HEK293 (cell line): ENCODE data around the gene REEP6.

ENCODE experiments used
- BCL11A ChIP-seq: fragments of 450-650 bp; formaldehyde crosslinking; IDR thresholded peaks from 2 replicates; pipeline ENCODE4 v1.5.1; 2016; ENCODE audit warnings: low read depth, missing biosample characterization, missing genetic modification characterization
- HIC1 ChIP-seq: fragments of 450-650 bp; formaldehyde crosslinking; IDR thresholded peaks from 2 replicates; pipeline ENCODE4 v1.5.1; 2016; ENCODE audit warnings: missing biosample characterization, missing genetic modification characterization
- IKZF3 ChIP-seq: fragments of 450-650 bp; IDR thresholded peaks from 2 replicates; pipeline ENCODE4 v1.5.0; 2018; ENCODE audit warnings: missing biosample characterization, mild to moderate bottlenecking, missing genetic modification characterization, moderate library complexity
- KLF10 ChIP-seq: fragments of 450-650 bp; IDR thresholded peaks from 2 replicates; pipeline ENCODE4 v1.5.1; 2018; ENCODE audit warnings: missing biosample characterization, mild to moderate bottlenecking, missing genetic modification characterization
- KLF7 ChIP-seq: fragments of 450-650 bp; formaldehyde crosslinking; IDR thresholded peaks from 2 replicates; pipeline ENCODE4 v1.5.1; 2016; ENCODE audit warnings: missing biosample characterization, missing genetic modification characterization, borderline replicate concordance
- MYNN ChIP-seq: fragments of 450-650 bp; formaldehyde crosslinking; IDR thresholded peaks from 2 replicates; pipeline ENCODE4 v1.5.1; 2016; ENCODE audit warnings: missing biosample characterization, missing genetic modification characterization, borderline replicate concordance
- PATZ1 ChIP-seq: fragments of 450-650 bp; formaldehyde crosslinking; IDR thresholded peaks from 2 replicates; pipeline ENCODE4 v1.5.1; 2016; ENCODE audit warnings: missing biosample characterization, missing genetic modification characterization
- PRDM1 ChIP-seq: fragments of 450-650 bp; formaldehyde crosslinking; IDR thresholded peaks from 2 replicates; pipeline ENCODE4; 2016; ENCODE audit warnings: missing biosample characterization, missing genetic modification characterization
- PRDM4 ChIP-seq: fragments of 450-650 bp; formaldehyde crosslinking; IDR thresholded peaks from 2 replicates; pipeline ENCODE4 v1.5.1; 2017; ENCODE audit warnings: missing biosample characterization, missing genetic modification characterization
- ZBTB1 ChIP-seq: fragments of 450-650 bp; formaldehyde crosslinking; IDR thresholded peaks from 2 replicates; pipeline ENCODE4 v1.5.1; 2016; ENCODE audit warnings: missing biosample characterization, missing genetic modification characterization
- ZBTB20 ChIP-seq: fragments of 450-650 bp; formaldehyde crosslinking; IDR thresholded peaks from 2 replicates; pipeline ENCODE4 v1.5.1; 2016; ENCODE audit warnings: missing biosample characterization, missing genetic modification characterization
- ZFHX2 ChIP-seq: fragments of 450-650 bp; formaldehyde crosslinking; conservative IDR thresholded peaks from 2 replicates; pipeline ENCODE4 v1.5.1; 2016; ENCODE audit warnings: missing biosample characterization, missing genetic modification characterization
- ZFP69B ChIP-seq: fragments of 450-650 bp; formaldehyde crosslinking; IDR thresholded peaks from 2 replicates; pipeline ENCODE4 v1.5.1; 2016; ENCODE audit warnings: missing biosample characterization, missing genetic modification characterization
- ZNF114 ChIP-seq: fragments of 450-650 bp; formaldehyde crosslinking; IDR thresholded peaks from 2 replicates; pipeline ENCODE4 v1.5.0; 2017; ENCODE audit warnings: missing biosample characterization, missing genetic modification characterization
- ZNF155 ChIP-seq: fragments of 450-650 bp; formaldehyde crosslinking; IDR thresholded peaks from 2 replicates; pipeline ENCODE4 v1.5.1; 2016; ENCODE audit warnings: missing biosample characterization, missing genetic modification characterization
- ZNF37A ChIP-seq: fragments of 450-650 bp; IDR thresholded peaks from 2 replicates; pipeline ENCODE4 v1.5.1; 2018; ENCODE audit warnings: missing biosample characterization, missing genetic modification characterization
- ZNF423 ChIP-seq: fragments of 450-650 bp; formaldehyde crosslinking; IDR thresholded peaks from 2 replicates; pipeline ENCODE4 v1.5.1; 2016; ENCODE audit warnings: missing biosample characterization, missing genetic modification characterization
- ZNF501 ChIP-seq: fragments of 450-650 bp; formaldehyde crosslinking; IDR thresholded peaks from 2 replicates; pipeline ENCODE4 v1.5.1; 2016; ENCODE audit warnings: missing biosample characterization, missing genetic modification characterization
- ZNF510 ChIP-seq: fragments of 450-650 bp; formaldehyde crosslinking; IDR thresholded peaks from 2 replicates; pipeline ENCODE4 v1.5.1; 2018; ENCODE audit warnings: mild to moderate bottlenecking, missing genetic modification characterization, missing biosample characterization; ENCODE audit not compliant: insufficient replicate concordance
- ZNF596 ChIP-seq: fragments of 450-650 bp; IDR thresholded peaks from 2 replicates; pipeline ENCODE4 v1.5.0; 2018; ENCODE audit warnings: missing biosample characterization, mild to moderate bottlenecking, missing genetic modification characterization, moderate library complexity
- ZNF677 ChIP-seq: fragments of 450-650 bp; IDR thresholded peaks from 2 replicates; pipeline ENCODE4 v1.5.0; 2018; ENCODE audit warnings: missing biosample characterization, mild to moderate bottlenecking, missing genetic modification characterization, moderate library complexity
- ZNF747 ChIP-seq: fragments of 450-650 bp; formaldehyde crosslinking; IDR thresholded peaks from 2 replicates; pipeline ENCODE4 v1.5.1; 2016; ENCODE audit warnings: missing biosample characterization, missing genetic modification characterization
- ZNF76 ChIP-seq: fragments of 450-650 bp; formaldehyde crosslinking; IDR thresholded peaks from 2 replicates; pipeline ENCODE4; 2016; ENCODE audit warnings: low read depth, missing biosample characterization, missing genetic modification characterization, borderline replicate concordance
- ZNF830 ChIP-seq: fragments of 450-650 bp; IDR thresholded peaks from 2 replicates; pipeline ENCODE4 v1.5.0; 2018; ENCODE audit warnings: missing biosample characterization, missing genetic modification characterization, low read depth, mild to moderate bottlenecking, moderate library complexity
- ZSCAN23 ChIP-seq: fragments of 450-650 bp; formaldehyde crosslinking; IDR thresholded peaks from 2 replicates; pipeline ENCODE4 v1.5.1; 2016; ENCODE audit warnings: missing biosample characterization, missing genetic modification characterization
- TF ChIP-seq, protein P1 (sequence below): fragments of 450-650 bp; formaldehyde crosslinking; IDR thresholded peaks from 2 replicates; pipeline ENCODE4 v1.5.1; 2016; ENCODE audit warnings: missing biosample characterization, missing genetic modification characterization, borderline replicate concordance

Gene REEP6

DNA sequence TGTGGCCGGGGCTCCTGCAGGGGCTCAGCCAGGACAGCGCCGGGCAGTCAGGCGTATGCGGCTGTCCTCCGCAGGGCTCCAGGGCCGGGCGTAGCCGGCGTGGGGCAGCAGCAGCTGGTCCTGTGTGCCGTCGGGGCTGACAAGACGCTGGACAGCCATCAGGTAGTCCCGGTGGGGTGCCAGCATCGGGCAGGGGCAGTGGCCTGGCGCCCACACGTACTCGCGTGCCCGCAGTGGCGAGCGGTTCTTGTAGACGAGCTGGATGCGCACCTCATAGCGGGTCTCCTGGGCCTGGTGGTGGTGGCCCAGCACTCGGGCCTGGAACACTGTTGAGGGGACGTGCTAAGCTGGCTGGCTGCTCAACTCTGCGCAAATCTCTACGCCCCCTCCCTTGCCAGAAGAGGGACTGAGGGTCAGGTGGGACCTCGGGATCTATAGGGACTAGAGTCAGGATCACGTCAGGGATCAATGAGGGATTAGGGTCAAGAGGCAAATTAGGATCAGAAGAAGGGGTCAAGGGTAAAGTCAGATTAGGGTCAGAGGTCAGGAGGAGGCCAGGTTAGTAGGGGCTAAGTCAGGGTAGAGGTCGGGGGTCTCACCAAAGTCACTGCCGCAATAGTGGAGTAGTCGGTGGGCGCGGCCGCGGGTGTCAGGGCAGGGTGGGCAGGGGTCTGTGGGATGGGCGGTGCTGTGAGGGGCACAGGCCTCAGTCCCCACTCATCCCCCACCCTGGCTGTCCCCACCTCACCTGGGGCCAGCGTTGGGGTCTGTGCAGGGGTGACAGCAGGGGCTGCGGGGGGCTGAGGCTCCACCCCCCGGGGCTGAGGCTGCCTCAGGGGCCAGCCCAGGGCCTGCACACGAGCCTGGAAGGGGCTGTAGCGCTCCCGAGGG lies 15.3 kb downstream of the REEP6 start (continued):
- no peak for TF ChIP-seq PRDM4 (tag by site-specific recombination)
- TF ChIP-seq ZNF155 (tag by site-specific recombination): no peak
- no peak for TF ChIP-seq ZFP69B (tag by site-specific recombination)
- TF ChIP-seq ZNF114: no peak
- no peak for TF ChIP-seq ZNF37A
- TF ChIP-seq MYNN (tag by site-specific recombination): no peak
- TF ChIP-seq ZNF747 (tag by site-specific recombination): no peak
- TF ChIP-seq ZNF510: no peak
- TF ChIP-seq PATZ1 (tag by site-specific recombination): 0 out of 2 replicates have a peak, but pooled peaks have one; percentile 14
- TF ChIP-seq BCL11A (tag by site-specific recombination): peak; percentile 70; the same call in 1 of the 2 replicates
- no peak for TF ChIP-seq ZFHX2 (tag by site-specific recombination)
- TF ChIP-seq ZNF501: no peak
- TF ChIP-seq, protein P1, sequence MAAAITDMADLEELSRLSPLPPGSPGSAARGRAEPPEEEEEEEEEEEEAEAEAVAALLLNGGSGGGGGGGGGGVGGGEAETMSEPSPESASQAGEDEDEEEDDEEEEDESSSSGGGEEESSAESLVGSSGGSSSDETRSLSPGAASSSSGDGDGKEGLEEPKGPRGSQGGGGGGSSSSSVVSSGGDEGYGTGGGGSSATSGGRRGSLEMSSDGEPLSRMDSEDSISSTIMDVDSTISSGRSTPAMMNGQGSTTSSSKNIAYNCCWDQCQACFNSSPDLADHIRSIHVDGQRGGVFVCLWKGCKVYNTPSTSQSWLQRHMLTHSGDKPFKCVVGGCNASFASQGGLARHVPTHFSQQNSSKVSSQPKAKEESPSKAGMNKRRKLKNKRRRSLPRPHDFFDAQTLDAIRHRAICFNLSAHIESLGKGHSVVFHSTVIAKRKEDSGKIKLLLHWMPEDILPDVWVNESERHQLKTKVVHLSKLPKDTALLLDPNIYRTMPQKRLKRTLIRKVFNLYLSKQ (tag by site-specific recombination): no peak
- TF ChIP-seq ZNF677 (tag by site-specific recombination): no peak
- no peak for TF ChIP-seq ZNF76
- no peak for TF ChIP-seq ZNF830 (tag by site-specific recombination)
- TF ChIP-seq IKZF3 (tag by site-specific recombination): no peak
- TF ChIP-seq PRDM1: no peak
- no peak for TF ChIP-seq ZBTB1 (tag by site-specific recombination)
- TF ChIP-seq ZNF596 (tag by site-specific recombination): no peak
- peak; percentile 16; the same call in 1 of the 2 replicates for TF ChIP-seq HIC1 (tag by site-specific recombination)
- no peak for TF ChIP-seq ZSCAN23 (tag by site-specific recombination)
- no peak for TF ChIP-seq ZBTB20 (tag by site-specific recombination)
- no peak for TF ChIP-seq KLF10 (tag by site-specific recombination)
- no peak for TF ChIP-seq KLF7 (tag by site-specific recombination)
- TF ChIP-seq ZNF423: no peak
